Neutrophil (primary cell): ENCODE measurements around the gene AAMDC.

Source experiments
- H3K27ac ChIP-seq: fragments of 200-600 bp; sonication (generic); 2 replicates; pipeline ENCODE4 v1.5.1; 2016; ENCODE audit warnings: mild to moderate bottlenecking, moderate library complexity
- H3K27me3 ChIP-seq: fragments of 200-600 bp; sonication (generic); 2 replicates; pipeline ENCODE4 v1.6.0; 2016; ENCODE audit warnings: mild to moderate bottlenecking
- H3K36me3 ChIP-seq: fragments of 200-600 bp; sonication (generic); 2 replicates; pipeline ENCODE4 v1.5.1; 2017
- H3K4me1 ChIP-seq, 2 experiments: fragments of 200-600 bp in 1 of 2; sonication (generic) in 1 of 2; 1 replicate in 1 of 2; 2 replicates in 1 of 2; pipeline versions ENCODE4 v1.5.1 to v1.6.1; 2013 to 2016; ENCODE audit warnings: low read depth in 1 of 2, low read length in 1 of 2, mild to moderate bottlenecking in 1 of 2, moderate library complexity in 1 of 2; ENCODE audit not compliant: control insufficient read depth in 1 of 2, insufficient read depth in 1 of 2
- H3K4me3 ChIP-seq, 2 experiments: fragments of 200-600 bp in 1 of 2; sonication (generic) in 1 of 2; 1 replicate in 1 of 2; 2 replicates in 1 of 2; pipeline ENCODE4 v1.5.1; 2013 to 2016; ENCODE audit warnings: low read depth in 1 of 2, low read length in 1 of 2, mild to moderate bottlenecking in 1 of 2, moderate library complexity in 1 of 2
- H3K9me3 ChIP-seq: fragments of 200-600 bp; sonication (generic); 2 replicates; pipeline ENCODE4 v1.5.1; 2016
- CTCF ChIP-seq: fragments of 200-600 bp; sonication (generic); IDR thresholded peaks from 2 replicates; pipeline ENCODE4 v1.5.1; 2016; ENCODE audit warnings: antibody characterized with exemption

Gene AAMDC

GRCh38 chr11:77791301-77791700 lies 29.6 kb upstream of the AAMDC start:
- no peak for TF ChIP-seq CTCF
- Histone ChIP-seq H3K4me3 (no peak overlapping the region), H3K9me3 (no peaks in the 10 kb centered on the region), H3K4me1 (no peaks in the 10 kb centered on the region), H3K27me3 (no peaks in the 10 kb centered on the region), H3K27ac (no peak overlapping the region), H3K36me3 (no peaks in the 10 kb centered on the region)

GRCh38 chr11:77793972-77794371 lies 27.0 kb upstream of the AAMDC start:
- no peaks in the 10 kb centered on the region for H3K9me3 ChIP-seq
- no peak overlapping the region for H3K27ac ChIP-seq
- H3K27me3 ChIP-seq = no peaks in the 10 kb centered on the region
- no peak overlapping the region for H3K4me3 ChIP-seq
- H3K4me1 ChIP-seq = no peaks in the 10 kb centered on the region
- TF ChIP-seq CTCF = no peak
- no peaks in the 10 kb centered on the region for H3K36me3 ChIP-seq

GRCh38 chr11:77799338-77799737 lies 21.6 kb upstream of the AAMDC start:
- Histone ChIP-seq H3K36me3 (peaks cover 6% of the 10 kb centered on the region), H3K4me3 (no peak overlapping the region), H3K27ac (no peak overlapping the region), H3K4me1 (no peaks in the 10 kb centered on the region), H3K9me3 (no peaks in the 10 kb centered on the region), H3K27me3 (no peaks in the 10 kb centered on the region)
- no peak for TF ChIP-seq CTCF

- TF ChIP-seq CTCF = no peak
- no peaks in the 10 kb centered on the region for H3K4me1 ChIP-seq
- no peak overlapping the region for H3K4me3 ChIP-seq
- H3K9me3 ChIP-seq = no peaks in the 10 kb centered on the region
- no peaks in the 10 kb centered on the region for H3K27me3 ChIP-seq
- no peak overlapping the region for H3K27ac ChIP-seq
- peaks cover 6% of the 10 kb centered on the region for H3K36me3 ChIP-seq
Measured at GRCh38 chr11:77800449-77800848, 20.5 kb upstream of the AAMDC start.

GRCh38 chr11:77801477-77801876 lies 19.5 kb upstream of the AAMDC start:
- Histone ChIP-seq H3K4me3 (no peak overlapping the region), H3K27ac (no peak overlapping the region), H3K27me3 (no peaks in the 10 kb centered on the region), H3K9me3 (no peaks in the 10 kb centered on the region), H3K4me1 (no peaks in the 10 kb centered on the region), H3K36me3 (peaks cover 6% of the 10 kb centered on the region)
- TF ChIP-seq CTCF = no peak

- no peak for TF ChIP-seq CTCF
- no peak overlapping the region for H3K27ac ChIP-seq
- peaks cover 10% of the 10 kb centered on the region for H3K36me3 ChIP-seq
- no peak overlapping the region for H3K4me3 ChIP-seq
- no peaks in the 10 kb centered on the region for H3K4me1 ChIP-seq
- H3K27me3 ChIP-seq = no peaks in the 10 kb centered on the region
- no peaks in the 10 kb centered on the region for H3K9me3 ChIP-seq
Measured at GRCh38 chr11:77806415-77806814, 14.5 kb upstream of the AAMDC start.
